K562 (cell line): ENCODE measurements around the gene RGS9. TPM values are rescaled to one million over a fixed set of nuclear protein-coding genes. Genes with fewer than 3 reads are reported as not detected.

Experiments
- ATAC-seq: fragments of 200-7000 bp; cut with Tn5 transposase; 3 replicates; pipeline ENCODE4 v1.9.1; 2020; ENCODE audit warnings: moderate library complexity
- BruUV-seq: library from RNA; stranded (reverse); fragments of 400-500 nt; replicated peaks from 2 replicates; lab custom pipeline; 2021; lab: Mats Ljungman, UMichigan
- CTCF ChIA-PET: fragments of 300-600 bp; formaldehyde crosslinking; extraction: SDS; loops from one replicate; lab custom pipeline; 2021; ENCODE audit warnings: low intra/inter-chr PET ratio; lab: Yijun Ruan, JAX
- POLR2A ChIA-PET: fragments of 300-600, 350-650 bp; sonication (Branson Sonifier 250); formaldehyde crosslinking; extraction: SDS; loops from one replicate; lab custom pipeline; 2021; ENCODE audit warnings: antibody characterized with exemption, inconsistent platforms; lab: Yijun Ruan, JAX
- DNase-seq, 4 experiments: peaks; one replicate each; pipeline versions ENCODE4 v3.0.0 to v3.0.0-alpha.2; 2011 to 2018; ENCODE audit warnings: low spot score in 3 of 4, mixed read lengths in 3 of 4; ENCODE audit errors: extremely low read depth in 1 of 4
- FAIRE-seq: peaks from 2 replicates; lab custom pipeline; 2011; peaks lifted over from hg19 to GRCh38; lab: Jason Lieb, UNC
- H2AFZ ChIP-seq: 2 replicates; pipeline ENCODE4 v1.6.0; 2011; ENCODE audit warnings: low read depth, low read length, control low read depth, inconsistent platforms
- H3K27ac ChIP-seq: fragments of 200-600 bp; 3 replicates; pipeline ENCODE4 v1.8.0; 2011; ENCODE audit warnings: low read depth, mild to moderate bottlenecking, control low read depth, inconsistent platforms, low read length, moderate library complexity, mixed read lengths; ENCODE audit errors: extremely low read depth
- H3K27me3 ChIP-seq, 2 experiments: fragments of 300-600 bp in 1 of 2; 2 replicates in 1 of 2; 3 replicates in 1 of 2; pipeline versions ENCODE4 v1.6.0 to v1.8.0; 2011; ENCODE audit warnings: inconsistent platforms in 2 of 2, low read length in 2 of 2, mild to moderate bottlenecking in 1 of 2, mixed read lengths in 1 of 2, moderate library complexity in 1 of 2; ENCODE audit not compliant: control insufficient read depth in 2 of 2, insufficient read depth in 2 of 2
- H3K36me3 ChIP-seq: fragments of 300-600 bp; 3 replicates; pipeline ENCODE4 v1.8.0; 2011; ENCODE audit warnings: mild to moderate bottlenecking, low read length, inconsistent platforms; ENCODE audit not compliant: control insufficient read depth, insufficient read depth
- H3K4me1 ChIP-seq, 2 experiments: fragments of 200-600 bp in 1 of 2; replicated peaks in 1 of 2; 2 replicates in 1 of 2; 3 replicates in 1 of 2; pipeline versions ENCODE4 v1.5.1 to v1.8.0; 2011; ENCODE audit warnings: inconsistent platforms in 2 of 2, low read length in 2 of 2, mild to moderate bottlenecking in 1 of 2, mixed read lengths in 1 of 2, moderate library complexity in 1 of 2; ENCODE audit not compliant: control insufficient read depth in 2 of 2, insufficient read depth in 2 of 2
- H3K4me2 ChIP-seq: 2 replicates; pipeline ENCODE4 v1.6.1; 2011; ENCODE audit warnings: low read length, control low read depth, inconsistent platforms, mixed read lengths; ENCODE audit not compliant: insufficient read depth
- H3K4me3 ChIP-seq: fragments of 200-600 bp; sonication (generic), shearing (Covaris generic); 2 replicates; pipeline ENCODE4 v1.5.1; 2016; ENCODE audit warnings: control low read depth, inconsistent platforms
- H3K79me2 ChIP-seq: fragments of 200-600 bp; 3 replicates; pipeline ENCODE4 v1.8.0; 2011; ENCODE audit warnings: low read length, inconsistent platforms; ENCODE audit not compliant: control insufficient read depth, insufficient read depth
- H3K9ac ChIP-seq, 2 experiments: 2 replicates each; pipeline versions ENCODE4 v1.6.0 to v1.6.1; 2011; ENCODE audit warnings: low read depth in 2 of 2, low read length in 2 of 2, control low read depth in 1 of 2, inconsistent platforms in 1 of 2, mild to moderate bottlenecking in 1 of 2, mixed read lengths in 1 of 2; ENCODE audit not compliant: insufficient read depth in 1 of 2
- H3K9me1 ChIP-seq: one replicate; pipeline ENCODE4 v1.6.0; 2011; ENCODE audit warnings: inconsistent platforms, mild to moderate bottlenecking, low read length, moderate library complexity; ENCODE audit not compliant: control insufficient read depth, insufficient read depth
- H3K9me3 ChIP-seq: replicated peaks from 2 replicates; pipeline ENCODE4 v1.5.1; 2011; ENCODE audit warnings: low read depth, low read length, inconsistent platforms; ENCODE audit not compliant: control insufficient read depth, insufficient read depth
- H4K20me1 ChIP-seq: replicated peaks from 2 replicates; pipeline ENCODE4 v1.6.1; 2011; ENCODE audit warnings: low read length, inconsistent platforms, mixed read lengths; ENCODE audit not compliant: control insufficient read depth, insufficient read depth
- ELK3 ChIP-seq: fragments of 450-650 bp; formaldehyde crosslinking; IDR thresholded peaks from 2 replicates; pipeline ENCODE4 v1.4.0; 2020; ENCODE audit warnings: mild to moderate bottlenecking
- FOXA1 ChIP-seq: fragments of 450-650 bp; IDR thresholded peaks from 2 replicates; pipeline ENCODE4 v1.6.1; 2016; ENCODE audit warnings: mild to moderate bottlenecking, borderline replicate concordance
- HNRNPL ChIP-seq: fragments of 200-400 bp; formaldehyde crosslinking; IDR thresholded peaks from 2 replicates; pipeline ENCODE4 v1.6.1; 2017; ENCODE audit warnings: low read depth, mild to moderate bottlenecking, low read length
- KAT7 ChIP-seq: sonication (generic); formaldehyde crosslinking; IDR thresholded peaks from 2 replicates; pipeline ENCODE4 v1.8.0; 2022; ENCODE audit warnings: missing genetic modification reagents, mild to moderate bottlenecking, borderline replicate concordance
- NCOA1 ChIP-seq: fragments of 450-650 bp; IDR thresholded peaks from 2 replicates; pipeline ENCODE4 v1.6.1; 2016; ENCODE audit warnings: low read depth
- NCOA2 ChIP-seq, 2 experiments: fragments of 450-650 bp; IDR thresholded peaks; 2 replicates each; pipeline ENCODE4 v1.6.1; 2018; ENCODE audit warnings: mild to moderate bottlenecking in 2 of 2, moderate library complexity in 1 of 2; ENCODE audit not compliant: partially characterized antibody in 2 of 2
- PHTF2 ChIP-seq: fragments of 250-450 bp; sonication (Bioruptor Pico); IDR thresholded peaks from 2 replicates; pipeline ENCODE4 v1.5.0; 2021; ENCODE audit warnings: mild to moderate bottlenecking
- RFX7 ChIP-seq: fragments of 250-450 bp; sonication (Bioruptor Pico); IDR thresholded peaks from 2 replicates; pipeline ENCODE4 v1.5.1; 2021; ENCODE audit warnings: mild to moderate bottlenecking
- SAFB2 ChIP-seq: fragments of 200-400 bp; formaldehyde crosslinking; IDR thresholded peaks from 2 replicates; pipeline ENCODE4 v1.6.1; 2018; ENCODE audit warnings: borderline replicate concordance, low read length, low read depth, moderate library complexity; ENCODE audit not compliant: severe bottlenecking
- SIRT6 ChIP-seq: IDR thresholded peaks from one replicate; pipeline ENCODE4 v1.6.1; 2012; ENCODE audit warnings: low read depth, mild to moderate bottlenecking, control low read depth, inconsistent platforms, low read length, moderate library complexity
- TAF7 ChIP-seq: fragments of 450-650 bp; IDR thresholded peaks from 2 replicates; pipeline ENCODE4 v1.6.1; 2016; ENCODE audit warnings: missing genetic modification characterization, missing compliant biosample characterization
- WHSC1 ChIP-seq: IDR thresholded peaks from one replicate; pipeline ENCODE4 v1.6.1; 2012; ENCODE audit warnings: low read length, control low read depth, inconsistent platforms
- ZBTB1 ChIP-seq: sonication (generic); formaldehyde crosslinking; IDR thresholded peaks from 2 replicates; pipeline ENCODE4 v1.8.1; 2023; ENCODE audit warnings: missing genetic modification reagents, low read depth, mild to moderate bottlenecking, borderline replicate concordance
- ZBTB43 ChIP-seq: sonication (generic); formaldehyde crosslinking; IDR thresholded peaks from 2 replicates; pipeline ENCODE4 v1.8.0; 2023; ENCODE audit warnings: mild to moderate bottlenecking, missing genetic modification reagents
- ZNF274 ChIP-seq: IDR thresholded peaks from 2 replicates; pipeline ENCODE4 v1.6.1; 2011; ENCODE audit warnings: low read depth, mild to moderate bottlenecking, low read length, moderate library complexity, borderline replicate concordance
- ZNF41 ChIP-seq: fragments of 250-450 bp; sonication (Bioruptor Pico); conservative IDR thresholded peaks from 2 replicates; pipeline ENCODE4 v1.4.0; 2020; ENCODE audit warnings: mild to moderate bottlenecking
- ZNF431 ChIP-seq: sonication (generic); formaldehyde crosslinking; IDR thresholded peaks from 2 replicates; pipeline ENCODE4 v1.8.0; 2022; ENCODE audit warnings: mild to moderate bottlenecking, missing genetic modification reagents
- ZNF655 ChIP-seq: fragments of 250-450 bp; sonication (Bioruptor Pico); IDR thresholded peaks from 2 replicates; pipeline ENCODE4 v1.5.0; 2021
- WGBS: fragments of 100-300 bp; shearing (Covaris generic); methylation state at CpG from one replicate; pipeline ENCODE4 v1.1.6; 2016; ENCODE audit warnings: low coverage, mixed read lengths; ENCODE audit not compliant: insufficient coverage; ENCODE audit errors: missing lambda C conversion rate; 5-methylcytosine and 5-hydroxymethylcytosine counted together
- in situ Hi-C: fragments of 300-500 bp; cut with MboI; formaldehyde crosslinking; loops from 4 replicates; pipeline ENCODE4 v1.15.0; 2018; ENCODE audit warnings: inconsistent platforms, mixed read lengths
- intact Hi-C: fragments of 100-400 bp; cut with micrococcal nuclease; formaldehyde crosslinking; loops from 2 replicates; pipeline ENCODE4 v1.14.2; 2022
- polyA plus RNA-seq, 8 experiments: library from polyadenylated mRNA; depleted of rRNA in 4 of 8; stranded (reverse) in 5 of 8; unstranded in 3 of 8; fragments of >200 nt; fragmentation: Nextera tagmentation in 2 of 8; fragmentation: Illumina TruSeq in 1 of 8; extraction: Ambion mirVana in 2 of 8; extraction: Trizol in 1 of 8; gene quantifications; 2 replicates each; pipeline versions ENCODE4 v1.2.1 to v1.2.3, GENCODE V29; 2011 to 2014; ENCODE audit warnings: inconsistent platforms in 1 of 8, missing spikeins in 1 of 8
- total RNA-seq, 7 experiments: library from RNA; depleted of rRNA in 6 of 7; stranded (reverse); fragments of >200 nt in 6 of 7; fragmentation: Illumina TruSeq in 2 of 7; extraction: Trizol in 2 of 7; gene quantifications; 2 replicates each; pipeline versions ENCODE4 v1.2.1 to v1.2.3, GENCODE V29; 2011 to 2021; ENCODE audit warnings: low replicate concordance in 1 of 7

The RGS9 gene
- total and polyA plus RNA-seq, 9 of the 15 experiments (the other 6 are each of a cell fraction or from before 2014, with no cell fraction given) = 0.18 to 1.4 (median 0.55) TPM

DNA sequence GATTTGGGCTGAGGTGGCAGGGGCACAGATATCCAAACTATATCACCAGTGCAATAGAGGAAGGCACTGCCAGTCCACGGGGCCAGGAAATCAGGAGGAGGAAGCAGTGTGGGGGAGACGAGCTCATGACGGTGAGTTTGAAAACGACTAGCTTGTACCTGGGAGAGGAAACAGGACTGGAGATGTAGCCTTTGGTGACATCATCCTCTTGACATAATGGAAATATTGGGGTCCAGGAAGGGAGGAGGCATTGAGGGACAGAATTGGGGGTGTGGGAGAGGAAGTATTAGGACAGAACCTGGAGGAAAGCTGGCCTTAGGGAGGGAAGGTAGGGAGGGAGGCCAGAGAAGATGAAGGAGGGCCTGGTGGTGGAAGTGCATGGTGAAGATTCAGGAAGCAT, 109.1 kb downstream of the RGS9 start:
- ChIA-PET CTCF (no interaction called here), POLR2A (interaction anchor here (0.9 kb wide), 1 partner anchor 13 kb away, joined by 3 read pairs; no protein-coding TSS in a partner anchor)
- no peak overlapping the region for H3K27ac ChIP-seq
- TF ChIP-seq ZNF274 (no peak), TAF7 (tag) (no peak), NCOA2 (IDR thresholded peaks at IDR 0.05; ENCODE audit: partially characterized antibody in 2 of 2) (no peak), NCOA1 (no peak), WHSC1 (no peak), SAFB2 (no peak), RFX7 (CRISPR knock-in tag) (no peak), ZNF655 (CRISPR knock-in tag) (no peak), ELK3 (CRISPR knock-in tag) (no peak), HNRNPL (no peak), SIRT6 (no peak), ZBTB1 (no peak), ZBTB43 (CRISPR knock-in tag) (no peak), ZNF431 (no peak), ZNF41 (no peak), FOXA1 (no peak), PHTF2 (CRISPR knock-in tag) (no peak), KAT7 (CRISPR knock-in tag) (no peak)
- H2AFZ ChIP-seq = no peak overlapping the region
- no peak overlapping the region for H3K4me3 ChIP-seq
- BruUV-seq = no TSS peak
- H3K79me2 ChIP-seq = no peaks in the 10 kb centered on the region
- 0% methylated on average over 4 of the region's 4 CpGs for WGBS
- no peaks in the 10 kb centered on the region for H4K20me1 ChIP-seq
- no peaks in the 10 kb centered on the region for H3K4me1 ChIP-seq
- FAIRE-seq (no peak), DNase-seq (no peak), ATAC-seq (no peak)
- intact Hi-C loops (no loop called here), in situ Hi-C loops (no loop called here)
- H3K27me3 ChIP-seq = peaks cover 12 to 36% of the 10 kb centered on the region in 2 experiments; a peak in 4 of 5 replicates
- no peaks in the 10 kb centered on the region for H3K9me1 ChIP-seq
- no peak overlapping the region for H3K4me2 ChIP-seq
- H3K9me3 ChIP-seq = no peaks in the 10 kb centered on the region
- no peak overlapping the region for H3K9ac ChIP-seq
- H3K36me3 ChIP-seq = no peaks in the 10 kb centered on the region
